Cardiac muscle cell (in vitro differentiated cells and primary cell): Measurements from ENCODE around the gene CCDC30. TPM values are rescaled to one million over a fixed set of nuclear protein-coding genes. Genes with fewer than 3 reads are reported as not detected.

Source experiments
- DNase-seq, 2 donors: peaks; one replicate each; pipeline versions ENCODE4 v3.0.0 to v3.0.0-alpha.2; 2010 to 2017; ENCODE audit warnings: low read depth in 1 of 2, low spot score in 1 of 2
- H3K27ac ChIP-seq: fragments of 200-600 bp; sonication (generic); 2 replicates; pipeline ENCODE4 v1.5.1; 2016
- H3K27me3 ChIP-seq: fragments of 200-600 bp; sonication (generic); 2 replicates; pipeline ENCODE4 v1.6.0; 2016; ENCODE audit warnings: control low read depth
- H3K36me3 ChIP-seq: fragments of 200-600 bp; sonication (generic); 2 replicates; pipeline ENCODE4 v1.5.1; 2016; ENCODE audit warnings: control low read depth
- H3K4me1 ChIP-seq: fragments of 200-600 bp; sonication (generic); 2 replicates; pipeline ENCODE4 v1.8.1; 2017; ENCODE audit warnings: low read depth, mild to moderate bottlenecking, mixed run types
- H3K4me3 ChIP-seq: fragments of 200-600 bp; sonication (generic); 2 replicates; pipeline ENCODE4 v1.5.1; 2016; ENCODE audit warnings: mild to moderate bottlenecking
- H3K9me3 ChIP-seq: fragments of 200-600 bp; sonication (generic); 2 replicates; pipeline ENCODE4 v1.5.1; 2017; ENCODE audit warnings: low read depth, mild to moderate bottlenecking, control low read depth
- polyA plus RNA-seq: library from polyadenylated mRNA; unstranded; fragments of >200 nt; fragmentation: Nextera tagmentation; extraction: Ambion mirVana; gene quantifications from 2 replicates; pipeline ENCODE4 v1.2.1, GENCODE V29; 2016
- total RNA-seq: library from RNA; depleted of rRNA; stranded (reverse); fragments of >200 nt; gene quantifications from 2 replicates; pipeline ENCODE4 v1.2.3, GENCODE V29; 2016
- TF ChIP-seq, protein P1 (sequence below): IDR thresholded peaks from 2 replicates; pipeline ENCODE4 v1.5.1; 2012; ENCODE audit warnings: low read depth, mild to moderate bottlenecking, low read length

Gene CCDC30
- total and polyA plus RNA-seq, 2 experiments from 2014 or later = 1.8 to 4.2 TPM

DNA sequence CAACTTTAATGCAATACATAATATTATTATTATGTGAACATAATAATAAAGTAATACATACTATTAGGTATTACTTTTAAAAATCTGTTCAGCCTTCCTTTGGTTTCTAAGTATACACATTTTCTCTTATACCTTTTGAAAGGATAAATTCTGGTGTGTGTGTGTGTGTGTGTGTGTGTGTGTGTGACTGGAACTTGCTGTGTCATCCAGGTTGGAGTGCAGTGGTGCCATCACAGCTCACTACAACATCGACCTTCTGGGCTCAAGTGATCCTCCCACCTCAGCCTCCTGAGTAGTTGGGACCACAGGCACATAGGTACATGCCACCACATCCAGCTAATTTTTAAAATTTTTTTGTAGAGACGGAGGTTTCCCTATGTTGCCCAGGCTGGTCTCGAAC lies 88.5 kb downstream of the CCDC30 start:
- Histone ChIP-seq H3K4me3 (no peak overlapping the region), H3K4me1 (no peaks in the 10 kb centered on the region), H3K9me3 (no peaks in the 10 kb centered on the region), H3K27ac (no peak overlapping the region), H3K36me3 (no peaks in the 10 kb centered on the region), H3K27me3 (no peaks in the 10 kb centered on the region)
- no peak for DNase-seq
- TF ChIP-seq, protein P1, sequence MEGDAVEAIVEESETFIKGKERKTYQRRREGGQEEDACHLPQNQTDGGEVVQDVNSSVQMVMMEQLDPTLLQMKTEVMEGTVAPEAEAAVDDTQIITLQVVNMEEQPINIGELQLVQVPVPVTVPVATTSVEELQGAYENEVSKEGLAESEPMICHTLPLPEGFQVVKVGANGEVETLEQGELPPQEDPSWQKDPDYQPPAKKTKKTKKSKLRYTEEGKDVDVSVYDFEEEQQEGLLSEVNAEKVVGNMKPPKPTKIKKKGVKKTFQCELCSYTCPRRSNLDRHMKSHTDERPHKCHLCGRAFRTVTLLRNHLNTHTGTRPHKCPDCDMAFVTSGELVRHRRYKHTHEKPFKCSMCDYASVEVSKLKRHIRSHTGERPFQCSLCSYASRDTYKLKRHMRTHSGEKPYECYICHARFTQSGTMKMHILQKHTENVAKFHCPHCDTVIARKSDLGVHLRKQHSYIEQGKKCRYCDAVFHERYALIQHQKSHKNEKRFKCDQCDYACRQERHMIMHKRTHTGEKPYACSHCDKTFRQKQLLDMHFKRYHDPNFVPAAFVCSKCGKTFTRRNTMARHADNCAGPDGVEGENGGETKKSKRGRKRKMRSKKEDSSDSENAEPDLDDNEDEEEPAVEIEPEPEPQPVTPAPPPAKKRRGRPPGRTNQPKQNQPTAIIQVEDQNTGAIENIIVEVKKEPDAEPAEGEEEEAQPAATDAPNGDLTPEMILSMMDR = no peak

DNA sequence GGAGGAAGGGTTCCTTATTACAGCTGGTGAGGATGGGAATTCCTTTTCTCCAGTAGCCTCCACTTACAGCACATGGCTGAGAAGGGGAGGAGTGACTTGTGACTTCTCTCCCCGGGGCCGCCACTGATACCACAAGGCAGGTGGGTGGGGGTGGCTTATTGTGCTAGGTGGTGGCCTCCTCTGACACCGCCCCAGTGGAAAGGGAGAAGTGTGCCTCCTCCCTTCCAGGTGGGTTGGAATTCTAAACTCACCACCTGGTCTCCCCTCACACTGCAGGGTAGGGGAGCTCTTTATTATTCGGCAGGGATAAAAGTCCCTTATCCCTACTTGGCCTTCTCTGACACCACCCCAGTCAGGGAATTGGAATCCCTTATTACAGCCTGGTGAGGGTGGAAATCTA lies 89.5 kb downstream of the CCDC30 start:
- TF ChIP-seq, protein P1 = no peak
- Histone ChIP-seq H3K4me1 (no peaks in the 10 kb centered on the region), H3K27me3 (no peaks in the 10 kb centered on the region), H3K4me3 (no peak overlapping the region), H3K27ac (no peak overlapping the region), H3K36me3 (no peaks in the 10 kb centered on the region), H3K9me3 (no peaks in the 10 kb centered on the region)
- no peak for DNase-seq

DNA sequence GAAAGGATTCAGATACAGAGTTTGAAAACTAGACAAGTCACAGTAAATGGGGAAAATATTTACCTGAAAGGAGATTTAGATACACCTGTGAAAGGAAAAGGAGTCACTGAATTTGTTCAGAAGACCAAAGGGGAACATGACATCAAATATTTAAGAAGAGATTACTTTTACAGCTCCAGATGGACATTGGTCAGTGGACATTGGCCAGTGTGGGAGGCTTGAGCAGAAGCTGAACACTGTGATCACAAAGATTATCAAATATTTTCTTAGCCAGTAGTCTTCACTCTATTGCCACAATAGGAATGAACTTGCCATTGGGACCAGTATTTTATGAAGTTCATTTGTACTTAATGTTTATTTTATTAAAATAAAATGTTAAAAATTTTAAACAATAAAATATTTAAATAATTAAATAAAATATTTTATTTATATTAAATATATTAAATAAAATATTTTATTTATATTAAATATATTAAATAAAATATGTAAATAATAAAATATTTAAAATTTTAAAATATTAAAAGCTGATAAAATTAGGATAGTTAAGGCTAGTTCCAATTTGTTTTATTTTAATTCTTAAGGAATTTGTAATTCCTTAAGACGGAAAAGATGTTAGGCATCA lies 94.3 kb downstream of the CCDC30 start:
- DNase-seq = no peak
- no peak overlapping the region for H3K27ac ChIP-seq
- TF ChIP-seq, protein P1 = no peak
- H3K27me3 ChIP-seq = no peaks in the 10 kb centered on the region
- H3K9me3 ChIP-seq = no peaks in the 10 kb centered on the region
- no peaks in the 10 kb centered on the region for H3K4me1 ChIP-seq
- H3K36me3 ChIP-seq = no peaks in the 10 kb centered on the region
- no peak overlapping the region for H3K4me3 ChIP-seq

DNA sequence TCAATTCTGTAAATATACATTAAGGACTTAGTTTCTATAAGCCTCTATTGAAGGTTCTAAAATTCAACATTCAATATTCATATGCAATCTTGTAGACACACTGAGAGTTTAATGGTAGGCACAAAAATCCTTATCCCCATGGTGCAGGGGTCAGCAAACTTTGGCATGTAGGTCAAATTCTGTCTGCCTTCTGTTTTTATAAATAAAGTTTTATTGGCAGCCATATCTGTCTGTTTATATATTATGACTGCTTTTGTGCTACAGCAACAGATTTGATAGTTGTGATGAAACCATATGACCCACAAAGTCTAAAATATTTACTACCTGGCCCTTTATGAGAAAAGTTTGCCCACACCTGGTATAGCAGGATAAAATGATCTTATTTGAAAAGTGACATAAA lies 104.0 kb downstream of the CCDC30 start:
- H3K4me1 ChIP-seq = no peaks in the 10 kb centered on the region
- H3K27me3 ChIP-seq = no peaks in the 10 kb centered on the region
- H3K9me3 ChIP-seq = no peaks in the 10 kb centered on the region
- H3K36me3 ChIP-seq = no peaks in the 10 kb centered on the region
- H3K27ac ChIP-seq = no peak overlapping the region
- TF ChIP-seq, protein P1 = no peak
- no peak overlapping the region for H3K4me3 ChIP-seq
- no peak for DNase-seq

DNA sequence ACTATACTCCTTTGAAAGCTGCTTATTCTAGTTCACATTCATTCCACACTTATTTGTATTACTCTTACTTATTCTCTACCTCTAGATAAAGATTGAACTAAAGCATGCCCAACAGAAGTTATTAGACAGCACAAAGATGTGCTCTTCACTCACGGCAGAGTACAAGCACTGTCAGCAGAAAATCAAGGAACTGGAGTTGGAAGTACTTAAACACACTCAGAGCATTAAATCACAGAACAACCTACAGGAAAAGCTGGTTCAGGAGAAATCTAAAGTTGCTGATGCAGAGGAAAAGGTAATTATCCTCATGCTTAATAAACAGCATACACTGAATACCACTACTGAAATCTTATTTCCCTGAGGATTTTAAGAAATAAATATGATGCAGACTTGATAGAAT lies 113.8 kb downstream of the CCDC30 start:
- Histone ChIP-seq H3K27ac (no peak overlapping the region), H3K4me3 (no peak overlapping the region), H3K36me3 (no peaks in the 10 kb centered on the region), H3K9me3 (no peaks in the 10 kb centered on the region), H3K4me1 (no peaks in the 10 kb centered on the region), H3K27me3 (no peaks in the 10 kb centered on the region)
- TF ChIP-seq, protein P1 = no peak
- no peak for DNase-seq
